Cardiac fibroblast (primary cell): ENCODE results near the gene FUT2.

ENCODE experiments used
- DNase-seq, 2 donors: peaks; one replicate each; pipeline versions ENCODE4 v3.0.0 to v3.0.0-alpha.2; 2010; ENCODE audit warnings: low read depth in 2 of 2
- H3K4me3 ChIP-seq, 2 donors: replicated peaks in 1 of 2; 1 replicate in 1 of 2; 2 replicates in 1 of 2; pipeline ENCODE4 v1.5.1; 2011; ENCODE audit warnings: low read depth in 2 of 2, low read length in 2 of 2, mild to moderate bottlenecking in 2 of 2, moderate library complexity in 1 of 2
- TF ChIP-seq, protein P1 (sequence below): IDR thresholded peaks from one replicate; pipeline ENCODE4 v1.5.1; 2011; ENCODE audit warnings: low read depth, mild to moderate bottlenecking, low read length, inconsistent platforms

FUT2 gene

DNA sequence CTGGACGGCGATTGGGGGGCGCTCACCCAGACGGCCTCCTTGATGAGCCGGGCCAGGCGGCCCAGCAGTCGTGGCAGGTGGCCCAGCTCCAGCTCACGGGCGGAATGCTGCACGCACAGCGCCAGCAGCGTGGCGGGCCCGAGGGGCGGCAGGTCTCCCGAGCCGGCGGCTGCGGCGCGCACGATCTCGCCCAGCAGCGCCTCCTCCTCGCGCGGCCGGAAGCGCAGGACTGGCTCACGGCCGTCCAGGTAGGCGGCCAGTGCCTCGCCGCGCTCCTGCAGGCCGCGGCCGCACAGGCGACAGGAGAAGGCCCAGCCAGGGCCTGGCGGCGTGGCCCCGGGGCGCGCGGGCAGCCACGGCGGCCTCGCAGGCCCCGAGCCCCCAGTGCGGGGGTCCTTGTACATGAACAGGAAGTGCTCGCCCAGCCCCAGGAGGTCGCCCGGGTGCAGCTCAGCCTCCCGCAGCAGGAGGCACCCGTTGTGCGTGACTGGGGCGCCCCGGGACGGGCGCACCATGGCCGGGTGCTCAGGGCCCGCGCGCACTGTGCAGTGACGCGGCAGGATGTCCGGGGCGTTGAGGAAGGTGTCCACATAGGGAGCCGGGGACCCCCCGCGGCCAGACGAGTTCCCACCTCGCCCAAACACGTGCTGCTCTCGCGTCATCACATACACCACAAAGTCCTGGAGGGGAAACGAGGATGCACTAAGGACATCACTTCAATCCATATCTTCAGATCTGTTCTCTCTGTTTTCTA, 33.3 kb downstream of the FUT2 start:
- peak in 1 of 2 donors; percentile 20 for DNase-seq
- TF ChIP-seq, protein P1, sequence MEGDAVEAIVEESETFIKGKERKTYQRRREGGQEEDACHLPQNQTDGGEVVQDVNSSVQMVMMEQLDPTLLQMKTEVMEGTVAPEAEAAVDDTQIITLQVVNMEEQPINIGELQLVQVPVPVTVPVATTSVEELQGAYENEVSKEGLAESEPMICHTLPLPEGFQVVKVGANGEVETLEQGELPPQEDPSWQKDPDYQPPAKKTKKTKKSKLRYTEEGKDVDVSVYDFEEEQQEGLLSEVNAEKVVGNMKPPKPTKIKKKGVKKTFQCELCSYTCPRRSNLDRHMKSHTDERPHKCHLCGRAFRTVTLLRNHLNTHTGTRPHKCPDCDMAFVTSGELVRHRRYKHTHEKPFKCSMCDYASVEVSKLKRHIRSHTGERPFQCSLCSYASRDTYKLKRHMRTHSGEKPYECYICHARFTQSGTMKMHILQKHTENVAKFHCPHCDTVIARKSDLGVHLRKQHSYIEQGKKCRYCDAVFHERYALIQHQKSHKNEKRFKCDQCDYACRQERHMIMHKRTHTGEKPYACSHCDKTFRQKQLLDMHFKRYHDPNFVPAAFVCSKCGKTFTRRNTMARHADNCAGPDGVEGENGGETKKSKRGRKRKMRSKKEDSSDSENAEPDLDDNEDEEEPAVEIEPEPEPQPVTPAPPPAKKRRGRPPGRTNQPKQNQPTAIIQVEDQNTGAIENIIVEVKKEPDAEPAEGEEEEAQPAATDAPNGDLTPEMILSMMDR: no peak
- H3K4me3 ChIP-seq: peak overlapping the region in 1 of 2 donors; percentile 24

DNA sequence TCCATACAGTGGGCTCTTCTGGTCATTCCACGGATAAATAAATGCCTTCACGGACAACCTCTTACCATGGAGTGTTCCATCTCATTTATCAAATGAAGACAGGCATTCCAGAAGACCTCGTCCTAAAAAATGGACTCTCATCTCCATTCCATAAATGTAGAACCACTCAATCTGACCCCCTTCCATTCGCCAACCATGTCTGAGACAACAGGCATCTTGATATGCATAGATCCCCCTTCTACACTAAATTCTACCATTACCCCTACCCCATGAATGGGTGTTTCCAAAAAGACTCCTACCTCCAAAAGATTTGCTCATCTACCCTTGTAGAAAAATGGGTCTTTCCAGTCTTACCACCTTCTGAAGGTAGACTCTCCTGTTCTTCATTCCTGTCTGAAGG, 35.7 kb downstream of the FUT2 start:
- TF ChIP-seq, protein P1: no peak
- no peak for DNase-seq
- no peak overlapping the region for H3K4me3 ChIP-seq

DNA sequence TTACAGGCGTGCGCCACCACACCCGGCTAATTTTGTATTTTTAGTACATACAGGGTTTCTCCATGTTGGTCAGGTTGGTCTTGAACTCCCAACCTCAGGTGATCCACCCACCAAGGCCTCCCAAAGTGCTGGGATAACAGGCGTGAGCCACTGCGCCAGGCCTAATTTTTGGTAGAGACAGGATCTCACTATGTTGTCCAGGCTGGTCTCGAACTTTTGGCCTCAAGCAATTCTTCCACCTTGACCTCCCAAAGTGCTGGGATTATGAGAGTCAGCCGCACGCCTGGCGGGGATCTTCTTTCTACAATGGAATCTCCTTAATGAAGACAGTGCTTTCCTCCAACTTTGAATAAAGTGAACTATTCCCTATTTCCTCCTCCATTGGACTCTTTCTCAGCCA, 38.9 kb downstream of the FUT2 start:
- TF ChIP-seq, protein P1: no peak
- no peak overlapping the region for H3K4me3 ChIP-seq
- no peak for DNase-seq

DNA sequence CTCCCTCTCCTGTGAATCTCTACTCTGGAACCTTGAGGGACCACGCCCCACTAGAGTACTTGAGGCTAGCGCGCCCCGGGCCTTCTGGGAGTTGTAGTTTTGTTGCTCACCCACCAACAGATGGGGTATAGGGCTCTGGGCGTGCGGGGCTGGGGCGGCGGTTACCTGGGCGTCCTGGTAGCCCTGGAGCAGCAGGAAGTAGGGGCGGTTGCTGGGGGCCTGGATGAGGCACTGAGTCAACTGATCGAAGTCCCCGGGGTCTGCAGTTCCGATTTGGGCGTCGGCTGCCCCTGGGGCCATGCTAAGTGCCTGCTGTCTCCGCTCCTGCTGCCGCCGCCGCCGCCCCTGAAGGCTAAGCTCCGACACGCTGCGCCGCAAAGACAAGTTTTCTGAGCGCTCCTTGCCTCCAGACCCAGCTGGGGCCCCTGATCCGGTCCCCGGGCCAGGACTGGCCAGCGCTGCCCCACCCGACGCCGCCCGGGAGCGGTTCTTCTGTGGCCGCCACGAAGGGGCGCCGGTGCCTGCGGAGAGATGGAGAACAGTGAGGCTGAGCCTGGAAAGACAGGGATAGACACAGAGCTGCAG, 39.4 kb downstream of the FUT2 start:
- TF ChIP-seq, protein P1: no peak
- H3K4me3 ChIP-seq: peak overlapping the region in 1 of 2 donors; percentile 32
- no peak for DNase-seq

DNA sequence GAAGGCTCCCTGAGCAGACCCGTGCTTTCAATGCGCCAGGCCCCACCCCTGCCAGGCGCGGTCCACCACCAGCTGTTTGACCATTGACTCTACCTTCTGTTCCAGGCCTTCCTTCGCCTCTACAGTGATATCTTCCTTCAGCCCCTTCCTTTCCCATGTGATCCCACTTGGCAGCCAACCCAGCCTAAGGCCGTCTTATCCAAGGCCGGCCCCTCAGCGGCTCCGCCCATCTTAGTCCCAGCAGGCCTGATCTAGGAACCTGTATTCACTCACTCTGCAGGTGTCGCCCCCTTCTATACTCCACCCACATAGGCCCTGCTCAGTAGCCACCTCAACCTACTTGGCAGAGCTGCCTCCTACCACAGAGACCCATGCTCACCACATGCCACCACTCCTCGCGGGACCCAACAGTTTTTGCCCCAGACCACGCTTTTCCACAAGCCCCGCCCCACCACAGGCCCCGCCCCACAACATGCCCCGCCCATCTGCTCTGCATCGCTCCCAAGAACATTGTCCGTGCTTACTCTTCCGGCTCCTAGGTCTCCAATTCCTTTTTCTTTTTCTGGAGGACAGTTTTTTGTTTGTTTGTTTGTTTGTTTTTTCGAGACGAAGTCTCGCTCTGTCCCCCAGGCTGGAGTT, 41.7 kb downstream of the FUT2 start:
- H3K4me3 ChIP-seq: no peak overlapping the region
- TF ChIP-seq, protein P1: no peak
- no peak for DNase-seq

DNA sequence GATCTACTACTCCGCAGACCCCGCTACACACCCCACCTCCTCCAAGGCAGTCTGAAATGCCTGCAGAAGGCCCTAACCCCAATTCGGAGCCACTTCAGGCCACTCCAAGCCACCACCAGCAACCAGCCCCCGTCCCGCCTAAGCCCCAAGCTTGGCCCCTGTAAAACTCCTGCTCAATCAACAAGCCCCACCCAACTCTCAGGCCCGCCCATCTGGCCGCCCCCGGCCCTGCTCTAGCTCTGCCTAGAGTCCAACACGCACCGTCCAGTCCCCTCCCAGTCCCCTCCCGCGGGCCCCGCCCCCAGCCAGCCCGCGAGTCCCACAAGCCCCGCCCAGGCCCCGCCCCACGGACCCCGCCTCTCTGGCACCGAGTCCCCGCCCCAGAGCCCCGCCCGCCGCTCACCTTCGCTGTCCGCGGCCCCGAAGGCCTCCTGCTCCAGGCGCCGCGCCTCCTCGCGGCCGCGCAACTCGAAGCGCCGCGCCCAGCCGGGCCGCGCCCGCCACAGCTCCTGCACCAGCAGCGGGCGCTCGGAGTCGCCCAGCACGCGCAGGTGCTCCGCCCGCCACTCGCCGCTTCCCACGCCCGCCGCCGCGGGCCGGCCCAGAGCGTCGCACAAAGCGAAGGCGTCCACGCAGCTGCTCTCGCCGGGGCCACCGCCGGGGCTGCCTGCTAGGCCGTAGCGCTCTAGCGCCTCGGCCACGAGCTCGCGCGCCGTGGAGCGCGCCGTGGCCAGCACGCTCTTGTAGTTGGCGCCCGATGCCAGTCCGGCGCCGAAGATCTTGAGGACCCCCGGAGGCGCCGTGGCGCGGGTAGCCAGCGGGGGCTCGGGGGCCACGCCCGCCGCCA, 43.0 kb downstream of the FUT2 start:
- TF ChIP-seq, protein P1: no peak
- DNase-seq: peak; percentile 69 to 88

More for the DNA sequence above, 43.0 kb downstream of the FUT2 start:
- peak overlapping the region; percentile 30 to 36 for H3K4me3 ChIP-seq
